Measurements from ENCODE around the gene MAPRE2. TPM values are rescaled to one million over a fixed set of nuclear protein-coding genes. Genes with fewer than 3 reads are reported as not detected.
"Not testable (repeated sequence)": the region's sequence is repeated elsewhere in the genome, so short reads cannot be mapped to it uniquely, and the experiment has no call there.

Gene MAPRE2
- total RNA-seq, 2 donors from 2014 or later: 53.4 to 54.1 TPM

DNA sequence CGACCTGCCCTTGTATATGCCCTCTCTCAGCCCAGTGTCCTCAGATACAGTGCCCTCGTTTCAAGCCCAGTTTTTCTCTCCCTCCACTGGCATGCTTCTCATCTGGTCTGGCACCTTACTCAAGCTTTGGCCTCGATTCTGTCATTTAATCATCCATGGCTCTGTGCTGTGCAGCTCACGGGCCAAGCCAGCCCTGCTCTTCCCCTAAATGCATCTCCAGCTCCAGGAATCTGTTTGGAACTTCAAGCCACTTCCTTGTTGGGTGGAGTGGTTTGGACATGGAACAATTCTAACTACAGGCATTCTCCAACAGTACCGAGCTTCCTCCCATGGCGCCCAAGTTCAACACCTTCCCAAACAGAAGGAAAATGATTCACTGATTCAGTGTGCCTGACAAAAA is 122.9 kb downstream of the MAPRE2 start:
- ATAC-seq (replicated peaks in 1 of 2): no peak
- H3K27ac Mint-ChIP-seq: no peak overlapping the region

DNA sequence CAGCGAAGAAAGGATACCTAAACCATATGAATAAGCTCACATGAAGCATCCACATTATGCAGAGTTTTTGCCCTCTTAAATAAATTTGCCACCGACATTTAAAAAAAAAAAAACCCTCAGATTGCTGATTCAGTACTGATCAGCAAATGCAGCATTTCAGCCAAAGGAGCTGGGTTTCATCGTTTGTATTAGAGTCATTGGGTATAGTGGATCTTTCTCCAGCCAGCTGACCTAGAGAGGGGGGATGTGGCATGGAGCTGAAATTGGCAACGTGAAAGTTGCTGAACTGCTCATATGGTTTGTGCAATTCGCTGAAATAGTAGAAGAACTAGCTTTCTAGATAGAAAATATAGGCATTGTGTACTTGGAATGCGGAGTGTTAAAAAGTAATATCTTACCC is 126.1 kb downstream of the MAPRE2 start:
- Mint-ChIP-seq H3K27me3 (ENCODE audit: low read depth) (no peaks in the 10 kb centered on the region), H3K36me3 (ENCODE audit: insufficient read depth in 2 of 2) (no peaks in the 10 kb centered on the region), H3K27ac (no peak overlapping the region), H3K4me3 (no peak overlapping the region), H3K9me3 (no peaks in the 10 kb centered on the region), H3K4me1 (ENCODE audit: low read depth) (peaks cover 13% of the 10 kb centered on the region)
- no peak for DNase-seq
- no peak for ATAC-seq (replicated peaks in 1 of 2)

More for the DNA sequence above, 122.9 kb downstream of the MAPRE2 start:
- Mint-ChIP-seq H3K27me3 (ENCODE audit: low read depth) (no peaks in the 10 kb centered on the region), H3K9me3 (no peaks in the 10 kb centered on the region), H3K4me1 (ENCODE audit: low read depth) (peaks cover 18% of the 10 kb centered on the region), H3K4me3 (no peak overlapping the region), H3K36me3 (ENCODE audit: insufficient read depth in 2 of 2) (peaks cover 0 to 2% of the 10 kb centered on the region in 2 donors)
- DNase-seq: no peak

DNA sequence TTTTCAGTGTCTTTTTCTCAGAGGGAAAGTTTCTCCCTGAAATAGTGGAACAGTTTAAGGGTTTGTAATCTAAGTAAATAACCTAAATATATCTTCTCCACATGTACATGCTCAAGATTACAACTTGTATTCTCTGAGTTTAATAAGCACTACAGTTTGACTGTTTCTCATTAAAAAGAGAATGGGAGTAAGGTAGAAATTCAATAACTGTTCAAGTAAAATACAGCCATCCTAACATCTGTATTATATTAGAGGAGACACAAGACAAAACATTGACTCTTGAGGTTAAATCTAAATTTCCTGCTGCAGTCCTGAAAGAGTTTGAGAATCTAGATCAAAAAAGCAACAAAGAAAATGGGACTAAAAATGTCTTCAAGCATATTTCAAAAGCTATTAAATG is 126.6 kb downstream of the MAPRE2 start:
- Mint-ChIP-seq H3K4me1 (ENCODE audit: low read depth) (peaks cover 17% of the 10 kb centered on the region), H3K9me3 (no peaks in the 10 kb centered on the region), H3K27me3 (ENCODE audit: low read depth) (no peaks in the 10 kb centered on the region), H3K27ac (no peak overlapping the region), H3K4me3 (no peak overlapping the region), H3K36me3 (ENCODE audit: insufficient read depth in 2 of 2) (no peaks in the 10 kb centered on the region)
- no peak for DNase-seq
- no peak for ATAC-seq (replicated peaks in 1 of 2)

DNA sequence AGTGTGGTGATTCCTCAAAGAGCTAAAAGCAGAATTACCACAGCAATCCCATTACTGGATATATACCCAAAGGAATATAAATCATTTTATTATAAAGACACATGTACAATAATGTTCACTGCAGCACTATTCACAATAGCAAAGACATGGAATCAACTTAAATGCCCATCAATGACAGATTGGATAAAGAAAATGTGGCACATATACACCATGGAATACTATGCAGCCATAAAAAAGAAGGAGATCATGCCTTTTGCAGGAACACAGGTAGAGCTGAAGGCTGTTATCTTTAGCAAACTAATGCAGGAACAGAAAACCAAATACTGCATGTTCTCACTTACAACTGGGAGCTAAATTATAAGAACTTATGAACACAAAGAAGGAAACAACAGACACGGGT is 129.1 kb downstream of the MAPRE2 start:
- Mint-ChIP-seq H3K27ac (peak overlapping the region; percentile 31), H3K4me1 (ENCODE audit: low read depth) (peaks cover 27% of the 10 kb centered on the region)
- H3K36me3 Mint-ChIP-seq (ENCODE audit: insufficient read depth in 2 of 2); H3K4me3 Mint-ChIP-seq; ATAC-seq (replicated peaks in 1 of 2); H3K27me3 Mint-ChIP-seq (ENCODE audit: low read depth); DNase-seq; H3K9me3 Mint-ChIP-seq: not testable (repeated sequence)

DNA sequence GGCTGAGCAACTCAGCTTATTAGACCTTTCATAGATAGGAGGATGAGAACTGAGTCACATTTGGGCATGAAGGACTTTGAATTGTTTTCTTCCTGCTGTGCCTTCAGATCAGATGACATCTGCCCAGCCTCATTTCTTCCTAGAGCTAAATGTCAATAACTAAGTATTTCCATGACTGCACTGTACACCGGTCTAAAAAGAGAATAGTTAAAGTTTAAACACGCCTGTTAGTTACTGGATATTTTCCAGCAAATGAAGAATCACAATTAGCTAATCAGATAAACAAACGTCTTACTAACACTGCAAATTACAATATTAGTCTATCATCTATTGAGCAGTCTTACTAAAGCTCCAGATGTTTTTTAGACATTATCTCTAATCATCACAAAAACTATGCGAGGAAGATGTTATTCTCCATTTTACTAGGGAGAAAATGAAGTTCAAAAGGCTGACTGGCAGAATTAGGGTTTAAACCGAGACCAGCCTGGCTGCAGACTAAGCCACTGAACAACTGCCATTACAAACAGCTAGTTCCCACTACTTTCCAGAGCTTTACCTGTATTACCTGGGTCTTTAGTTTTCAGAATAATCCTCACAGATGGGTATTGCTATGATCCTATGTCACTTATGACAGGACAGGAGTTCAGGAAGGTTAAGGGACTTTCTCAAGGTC is 130.2 kb downstream of the MAPRE2 start:
- Mint-ChIP-seq H3K4me1 (ENCODE audit: low read depth) (peaks cover 27% of the 10 kb centered on the region), H3K9me3 (peaks cover 3% of the 10 kb centered on the region in 2 donors), H3K4me3 (no peak overlapping the region), H3K27me3 (ENCODE audit: low read depth) (no peaks in the 10 kb centered on the region), H3K36me3 (ENCODE audit: insufficient read depth in 2 of 2) (peaks cover 0 to 8% of the 10 kb centered on the region in 2 donors), H3K27ac (peak overlapping the region; percentile 25)
- peak; percentile 42 to 65 for ATAC-seq (replicated peaks in 1 of 2)
- DNase-seq: no peak

DNA sequence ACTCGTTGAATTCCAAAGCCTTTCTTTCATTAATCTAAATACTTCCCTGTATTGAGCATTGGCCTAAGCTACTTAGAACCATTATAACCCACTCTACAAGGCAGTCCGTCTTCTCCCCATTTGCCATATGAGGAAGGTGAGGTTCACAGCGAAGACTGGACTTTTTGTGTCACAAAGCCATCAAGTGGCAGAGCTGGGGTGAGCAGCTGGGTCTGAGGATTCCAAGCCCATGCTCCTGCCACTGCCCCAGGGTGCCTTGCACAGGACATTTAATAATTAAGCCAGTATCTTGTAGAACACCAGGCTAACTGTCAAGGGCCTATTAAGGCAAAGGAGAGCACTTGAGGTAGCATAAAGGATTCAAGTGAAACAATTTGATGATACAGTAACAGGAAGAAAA is 130.8 kb downstream of the MAPRE2 start:
- Mint-ChIP-seq H3K4me3 (no peak overlapping the region), H3K9me3 (peaks cover 3% of the 10 kb centered on the region in 2 donors), H3K27ac (no peak overlapping the region), H3K36me3 (ENCODE audit: insufficient read depth in 2 of 2) (peaks cover 0 to 12% of the 10 kb centered on the region in 2 donors), H3K4me1 (ENCODE audit: low read depth) (peaks cover 27% of the 10 kb centered on the region), H3K27me3 (ENCODE audit: low read depth) (no peaks in the 10 kb centered on the region)
- ATAC-seq (replicated peaks in 1 of 2): no peak
- no peak for DNase-seq

DNA sequence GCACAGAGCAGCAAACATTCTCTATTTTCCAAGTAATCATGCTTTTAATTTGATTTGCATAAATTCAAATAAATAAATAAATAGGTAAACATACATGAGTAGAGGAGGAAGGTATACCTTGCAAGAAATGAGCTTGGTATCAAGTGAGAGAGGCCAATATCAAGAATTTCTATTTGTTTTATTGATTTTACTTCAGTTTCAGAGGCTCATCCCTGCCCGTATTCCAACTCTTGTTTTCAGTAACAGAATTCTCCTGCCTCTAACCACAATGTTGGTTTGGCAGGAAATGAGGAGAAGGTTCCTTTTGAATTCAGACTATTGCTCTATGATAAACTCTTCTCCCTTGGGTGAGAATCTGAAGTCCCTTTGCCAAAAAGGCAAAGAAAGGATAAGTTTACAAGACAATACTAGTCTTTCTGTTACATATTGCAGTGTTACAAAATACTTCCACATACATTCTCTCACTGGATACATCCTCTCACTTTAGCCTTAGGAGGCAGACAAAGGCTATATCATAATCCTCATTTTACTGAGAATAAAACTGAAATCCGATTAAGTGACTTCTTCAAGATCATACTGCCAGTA is 131.3 kb downstream of the MAPRE2 start:
- Mint-ChIP-seq H3K9me3 (peaks cover 3% of the 10 kb centered on the region in 2 donors), H3K27ac (no peak overlapping the region), H3K27me3 (ENCODE audit: low read depth) (no peaks in the 10 kb centered on the region), H3K4me3 (no peak overlapping the region), H3K36me3 (ENCODE audit: insufficient read depth in 2 of 2) (peaks cover 0 to 12% of the 10 kb centered on the region in 2 donors), H3K4me1 (ENCODE audit: low read depth) (peaks cover 27% of the 10 kb centered on the region)
- ATAC-seq (replicated peaks in 1 of 2): no peak
- DNase-seq: no peak

DNA sequence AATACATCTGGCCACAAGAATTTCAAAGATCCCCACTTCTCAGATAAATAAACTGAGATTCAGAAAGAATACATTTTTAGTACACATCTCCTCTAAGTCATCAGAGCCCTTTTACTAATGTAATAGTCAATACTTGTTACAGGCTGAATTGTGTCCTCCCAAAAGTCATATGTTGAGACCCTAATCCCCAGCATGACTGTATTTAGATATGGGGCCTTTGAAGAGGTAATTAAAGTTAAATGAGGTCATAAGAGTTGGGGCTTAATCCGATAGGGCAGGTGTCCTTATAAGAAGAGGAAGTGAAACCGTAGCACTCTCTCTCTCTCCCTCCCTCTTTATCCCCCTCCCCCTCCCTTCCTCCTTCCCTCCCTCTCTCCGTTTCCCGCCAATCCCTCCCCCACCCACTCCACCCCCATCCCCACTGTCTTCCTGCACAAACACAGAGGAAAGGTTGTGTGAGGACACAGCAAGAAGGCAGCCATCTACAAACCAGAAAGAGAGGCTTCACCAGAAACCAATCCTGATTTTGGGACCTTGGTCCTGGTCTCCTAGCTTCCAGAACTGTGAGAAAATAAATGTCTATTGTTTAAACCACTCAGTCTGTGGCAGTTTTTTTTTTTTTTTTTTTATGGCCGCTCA is 133.0 kb downstream of the MAPRE2 start:
- ATAC-seq (replicated peaks in 1 of 2) (no peak), DNase-seq (no peak)
- H3K27ac Mint-ChIP-seq: no peak overlapping the region
- no peaks in the 10 kb centered on the region for H3K27me3 Mint-ChIP-seq (ENCODE audit: low read depth)
- peaks cover 27% of the 10 kb centered on the region for H3K4me1 Mint-ChIP-seq (ENCODE audit: low read depth)
- H3K9me3 Mint-ChIP-seq: peaks cover 3% of the 10 kb centered on the region in 2 donors
- peaks cover 0 to 12% of the 10 kb centered on the region in 2 donors for H3K36me3 Mint-ChIP-seq (ENCODE audit: insufficient read depth in 2 of 2)
- H3K4me3 Mint-ChIP-seq: peak overlapping the region in 1 of 2 donors; percentile 9

DNA sequence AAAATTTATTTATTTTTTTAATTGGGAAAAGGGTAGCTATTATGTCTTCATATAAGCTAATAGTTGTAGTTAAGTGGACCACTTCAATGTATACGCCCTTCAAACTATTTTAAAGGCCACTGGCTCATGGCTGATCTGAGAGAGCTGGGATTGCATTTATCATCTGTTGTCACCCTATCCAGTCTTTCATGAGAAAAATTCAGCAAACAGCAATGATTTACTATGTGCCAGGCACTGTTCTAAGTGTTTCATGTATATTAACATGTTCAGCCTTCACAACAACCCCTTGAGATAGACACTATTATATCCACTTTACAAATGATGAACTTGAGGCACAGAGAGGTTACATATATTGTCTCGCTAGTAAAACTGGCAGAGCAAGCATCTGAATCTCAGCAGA is 133.5 kb downstream of the MAPRE2 start:
- ATAC-seq (replicated peaks in 1 of 2) (no peak), DNase-seq (no peak)
- Mint-ChIP-seq H3K4me1 (ENCODE audit: low read depth) (peaks cover 27% of the 10 kb centered on the region), H3K27me3 (ENCODE audit: low read depth) (no peaks in the 10 kb centered on the region), H3K9me3 (peaks cover 3% of the 10 kb centered on the region in 2 donors), H3K4me3 (no peak overlapping the region), H3K36me3 (ENCODE audit: insufficient read depth in 2 of 2) (peaks cover 0 to 12% of the 10 kb centered on the region in 2 donors), H3K27ac (no peak overlapping the region)

DNA sequence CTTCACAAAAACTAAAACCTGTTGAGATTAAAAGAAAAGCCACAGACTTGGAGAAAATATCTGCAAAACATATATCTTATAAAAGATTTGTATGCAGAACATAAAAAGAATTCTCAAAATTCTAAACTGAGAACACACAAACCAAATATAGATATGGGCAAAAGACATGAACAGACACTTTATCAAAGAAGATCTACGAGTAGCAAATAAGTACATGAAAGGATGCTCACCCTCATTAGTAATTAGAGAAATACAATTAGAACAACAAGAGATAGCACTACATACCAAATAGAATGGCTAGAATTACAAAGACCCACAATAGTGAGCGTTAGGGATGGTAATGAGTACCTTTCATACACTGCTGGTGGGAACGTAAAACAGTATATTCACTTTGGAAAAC is 135.7 kb downstream of the MAPRE2 start:
- peaks cover 17% of the 10 kb centered on the region for H3K4me1 Mint-ChIP-seq (ENCODE audit: low read depth)
- H3K9me3 Mint-ChIP-seq: peaks cover 3% of the 10 kb centered on the region in 2 donors
- ATAC-seq (replicated peaks in 1 of 2): no peak
- DNase-seq: no peak
- H3K27me3 Mint-ChIP-seq (ENCODE audit: low read depth): no peaks in the 10 kb centered on the region
- no peak overlapping the region for H3K4me3 Mint-ChIP-seq
- peaks cover 0 to 12% of the 10 kb centered on the region in 2 donors for H3K36me3 Mint-ChIP-seq (ENCODE audit: insufficient read depth in 2 of 2)
- no peak overlapping the region for H3K27ac Mint-ChIP-seq

DNA sequence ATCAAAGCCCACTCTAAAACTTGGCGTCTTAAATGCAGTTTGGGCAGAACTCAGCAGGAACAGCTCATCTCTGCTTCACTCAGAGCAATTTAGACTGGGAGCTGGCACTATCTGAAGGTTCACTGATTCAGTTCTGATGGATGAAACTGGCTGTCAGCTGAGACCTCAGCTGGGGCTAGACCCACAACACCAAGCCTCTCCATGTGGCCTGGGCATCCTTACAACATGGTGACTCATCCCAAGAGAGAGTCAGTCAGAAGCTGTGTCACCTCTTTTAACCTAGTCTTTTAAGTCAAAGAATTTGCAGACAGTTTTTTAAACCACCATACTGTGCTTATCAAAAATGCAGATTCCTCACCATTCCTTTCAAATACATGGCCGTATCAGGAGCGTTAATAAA is 137.0 kb downstream of the MAPRE2 start:
- H3K36me3 Mint-ChIP-seq (ENCODE audit: insufficient read depth in 2 of 2): peaks cover 0 to 12% of the 10 kb centered on the region in 2 donors
- no peak overlapping the region for H3K4me3 Mint-ChIP-seq
- ATAC-seq (replicated peaks in 1 of 2) (peak; percentile 100), DNase-seq (peak; percentile 55 to 65)
- H3K27me3 Mint-ChIP-seq (ENCODE audit: low read depth): no peaks in the 10 kb centered on the region
- no peak overlapping the region for H3K27ac Mint-ChIP-seq
- peaks cover 3% of the 10 kb centered on the region in 2 donors for H3K9me3 Mint-ChIP-seq
- peaks cover 6% of the 10 kb centered on the region for H3K4me1 Mint-ChIP-seq (ENCODE audit: low read depth)

DNA sequence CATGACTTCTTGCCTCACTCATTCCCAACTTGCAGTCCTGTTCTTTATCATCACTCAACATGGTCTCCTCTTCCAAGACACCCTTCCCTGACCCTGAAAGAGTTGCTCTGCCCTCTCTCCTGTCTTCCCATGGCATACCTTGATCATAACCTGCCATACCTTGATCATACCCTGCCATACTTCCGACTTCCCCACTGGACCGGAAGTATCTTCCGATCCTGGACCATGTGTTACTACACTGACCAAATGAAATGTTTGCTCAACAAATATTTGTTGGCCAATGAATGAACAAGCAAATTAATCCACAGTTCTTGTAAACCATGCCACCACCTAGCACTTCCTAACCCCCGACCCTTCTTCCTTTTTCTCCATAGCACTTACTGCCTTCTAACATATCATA is 138.7 kb downstream of the MAPRE2 start:
- Mint-ChIP-seq H3K27me3 (ENCODE audit: low read depth) (no peaks in the 10 kb centered on the region), H3K9me3 (peaks cover 3% of the 10 kb centered on the region in 2 donors), H3K4me1 (ENCODE audit: low read depth) (no peaks in the 10 kb centered on the region), H3K4me3 (no peak overlapping the region), H3K27ac (no peak overlapping the region), H3K36me3 (ENCODE audit: insufficient read depth in 2 of 2) (peaks cover 0 to 9% of the 10 kb centered on the region in 2 donors)
- DNase-seq (no peak), ATAC-seq (replicated peaks in 1 of 2) (no peak)

DNA sequence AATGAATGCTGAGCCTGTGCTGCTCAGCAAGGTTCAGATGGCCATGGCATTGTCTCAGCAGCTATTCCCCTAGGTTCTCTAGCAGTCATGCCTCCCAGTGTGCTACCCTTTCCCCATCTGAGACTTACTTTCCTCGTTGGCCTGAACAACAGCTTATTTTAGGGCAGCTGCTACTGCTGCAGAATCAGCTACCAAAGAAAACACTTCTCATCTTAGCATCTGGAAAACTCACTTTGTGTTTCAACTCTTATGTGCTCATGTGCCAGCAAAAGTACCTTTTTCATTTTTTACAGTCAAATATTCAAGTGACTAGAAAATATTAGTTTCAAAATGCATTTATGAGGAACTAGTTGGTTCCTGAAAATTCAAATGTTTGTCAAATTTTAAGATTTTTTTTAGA is 139.2 kb downstream of the MAPRE2 start:
- H3K9me3 Mint-ChIP-seq: peaks cover 3% of the 10 kb centered on the region in 2 donors
- DNase-seq (no peak), ATAC-seq (replicated peaks in 1 of 2) (no peak)
- H3K4me1 Mint-ChIP-seq (ENCODE audit: low read depth): no peaks in the 10 kb centered on the region
- no peak overlapping the region for H3K27ac Mint-ChIP-seq
- no peaks in the 10 kb centered on the region for H3K27me3 Mint-ChIP-seq (ENCODE audit: low read depth)
- H3K36me3 Mint-ChIP-seq (ENCODE audit: insufficient read depth in 2 of 2): peaks cover 0 to 8% of the 10 kb centered on the region in 2 donors
- H3K4me3 Mint-ChIP-seq: no peak overlapping the region

Data from activated T-cell treated with anti-CD3 and anti-CD28 coated beads, Interleukin-2, amount 50 U/mL, for 72 hours (primary cell).